Measurements from ENCODE around the gene TMOD1.
"Not testable (repeated sequence)": the region's sequence is repeated elsewhere in the genome, so short reads cannot be mapped to it uniquely, and the experiment has no call there.

TMOD1 gene

DNA sequence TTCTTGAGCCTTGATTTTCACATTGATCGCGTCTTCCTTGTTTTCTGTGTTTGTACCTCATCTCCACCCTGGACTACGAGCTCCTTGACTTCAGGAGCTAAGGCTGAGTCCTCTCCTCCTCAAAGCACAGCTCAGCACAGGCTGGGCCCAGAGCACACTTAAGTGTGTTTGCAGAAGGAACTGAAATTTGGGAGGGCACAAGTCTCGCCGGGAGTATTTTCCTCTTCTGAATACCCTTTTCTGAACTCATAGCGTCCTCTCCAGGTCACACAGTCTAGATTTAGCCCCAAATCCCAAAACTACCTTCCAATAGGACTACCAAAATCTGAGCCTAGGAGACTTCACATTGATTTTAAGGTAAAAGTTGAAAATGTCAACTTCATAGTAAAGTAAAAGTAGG lies 90.1 kb downstream of the TMOD1 start:
- in situ Hi-C loops (cut with MboI; ENCODE audit: low sequenced_read_pairs): no loop called here

DNA sequence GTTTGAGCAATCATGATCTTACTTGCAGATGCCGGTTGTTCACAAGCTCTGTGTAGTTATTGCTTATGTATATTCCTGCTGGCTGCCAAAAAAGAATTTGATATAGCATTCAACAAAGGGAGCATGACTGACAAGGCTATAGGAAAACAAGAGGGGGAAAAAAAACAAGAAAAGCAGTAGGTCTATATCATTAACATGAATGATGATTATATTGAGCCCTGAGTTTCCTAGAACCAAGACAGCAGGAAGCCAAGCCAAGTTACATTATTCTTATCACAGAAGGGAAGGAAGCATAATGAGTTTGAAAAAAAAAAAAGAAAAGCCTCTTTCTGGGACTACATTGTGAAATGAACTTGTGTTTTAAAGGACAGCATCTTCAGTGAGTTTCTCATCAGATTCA lies 90.7 kb downstream of the TMOD1 start:
- in situ Hi-C loops (cut with MboI; ENCODE audit: low sequenced_read_pairs): no loop called here

GRCh38 chr9:97593960-97594359 lies 92.5 kb downstream of the TMOD1 start:
- in situ Hi-C loops (cut with MboI; ENCODE audit: low sequenced_read_pairs): no loop called here

DNA sequence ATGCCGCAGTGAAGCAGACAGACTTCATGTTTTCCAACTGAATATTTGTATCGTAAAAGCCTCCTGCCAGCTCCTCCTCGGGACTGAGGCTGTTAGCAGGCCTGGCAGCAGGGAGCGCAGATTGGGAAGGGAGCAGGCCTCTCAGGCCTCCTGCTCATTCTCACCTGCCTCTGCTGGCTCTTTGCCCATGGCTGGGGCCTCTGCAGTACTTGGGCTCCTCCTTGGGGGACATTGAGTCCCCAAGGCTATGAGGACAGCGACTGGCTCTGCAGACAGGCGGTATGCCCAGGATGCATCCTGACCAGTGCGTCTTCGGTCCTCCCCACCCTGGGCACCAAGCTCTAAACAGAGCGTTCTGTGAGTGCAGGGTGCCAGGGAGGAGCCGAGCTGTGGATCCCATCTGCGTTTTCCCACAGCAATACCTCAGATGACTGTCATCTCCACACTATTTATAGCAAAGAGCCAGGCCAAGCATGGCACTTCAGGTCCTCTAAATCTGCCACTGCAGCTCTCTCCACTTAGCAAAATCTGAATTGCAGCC lies 93.0 kb downstream of the TMOD1 start:
- in situ Hi-C loops (cut with MboI; ENCODE audit: low sequenced_read_pairs): no loop called here

DNA sequence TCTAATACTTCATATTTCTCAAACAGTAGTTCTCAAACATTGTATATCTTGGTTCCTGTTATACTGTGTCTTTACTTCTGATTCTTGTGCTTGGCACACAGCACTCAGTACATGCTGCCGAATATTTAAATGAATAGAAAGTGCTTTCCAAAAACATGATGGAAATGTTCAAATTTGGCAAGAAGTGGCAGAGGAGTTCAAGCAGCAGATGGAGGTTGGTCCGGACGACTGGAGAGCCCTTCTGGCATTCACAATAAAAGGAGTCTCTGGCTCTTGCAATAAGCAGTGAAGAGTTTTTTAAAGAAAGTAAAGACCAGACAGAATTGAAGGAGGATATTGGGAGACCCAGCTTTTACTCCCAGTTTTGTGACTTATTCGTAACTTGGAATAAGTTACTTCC lies 95.4 kb downstream of the TMOD1 start:
- in situ Hi-C loops (cut with MboI; ENCODE audit: low sequenced_read_pairs): no loop called here

DNA sequence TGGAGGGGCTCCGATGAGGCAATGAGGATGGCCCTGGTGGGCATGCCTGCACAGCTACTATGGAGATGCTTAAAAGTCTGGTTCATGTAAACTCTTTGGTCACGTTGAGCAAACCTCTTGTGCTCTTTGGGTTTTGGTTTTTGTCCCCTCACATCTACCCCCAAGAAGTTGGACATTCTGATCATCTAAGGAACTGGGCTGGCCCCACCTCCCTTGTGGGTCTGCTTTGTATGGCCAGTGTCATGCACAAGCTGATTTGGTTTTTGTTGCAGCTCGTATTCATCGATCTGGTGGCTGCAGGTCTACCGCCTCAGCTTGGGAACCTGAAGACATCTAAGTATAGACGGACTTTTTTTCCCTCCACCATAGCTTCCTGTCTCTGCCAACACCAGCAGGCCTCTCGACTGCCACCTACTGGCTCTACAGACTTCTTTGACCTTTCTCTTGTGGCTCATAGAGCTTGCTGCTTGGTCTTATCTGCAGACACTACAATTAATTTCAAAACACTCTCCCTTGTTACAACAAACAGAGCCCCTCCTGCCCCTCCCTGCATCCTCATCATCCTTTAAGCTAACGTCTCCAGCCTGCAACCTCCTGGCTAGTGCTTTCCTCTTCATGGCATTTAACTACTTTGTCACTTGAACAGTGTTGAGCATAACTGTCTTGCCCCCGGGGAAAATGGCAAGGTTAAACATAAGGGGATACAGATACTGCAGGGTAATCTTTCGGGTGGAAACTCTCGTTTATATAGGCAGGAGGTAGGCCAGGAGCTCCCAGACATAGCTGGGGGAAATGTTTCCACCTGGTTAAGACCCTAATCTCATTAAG lies 97.2 kb downstream of the TMOD1 start:
- in situ Hi-C loops (cut with MboI; ENCODE audit: low sequenced_read_pairs): no loop called here

- in situ Hi-C loops (cut with MboI; ENCODE audit: low sequenced_read_pairs): no loop called here
Measured at GRCh38 chr9:97599314-97599846, 97.9 kb downstream of the TMOD1 start.

DNA sequence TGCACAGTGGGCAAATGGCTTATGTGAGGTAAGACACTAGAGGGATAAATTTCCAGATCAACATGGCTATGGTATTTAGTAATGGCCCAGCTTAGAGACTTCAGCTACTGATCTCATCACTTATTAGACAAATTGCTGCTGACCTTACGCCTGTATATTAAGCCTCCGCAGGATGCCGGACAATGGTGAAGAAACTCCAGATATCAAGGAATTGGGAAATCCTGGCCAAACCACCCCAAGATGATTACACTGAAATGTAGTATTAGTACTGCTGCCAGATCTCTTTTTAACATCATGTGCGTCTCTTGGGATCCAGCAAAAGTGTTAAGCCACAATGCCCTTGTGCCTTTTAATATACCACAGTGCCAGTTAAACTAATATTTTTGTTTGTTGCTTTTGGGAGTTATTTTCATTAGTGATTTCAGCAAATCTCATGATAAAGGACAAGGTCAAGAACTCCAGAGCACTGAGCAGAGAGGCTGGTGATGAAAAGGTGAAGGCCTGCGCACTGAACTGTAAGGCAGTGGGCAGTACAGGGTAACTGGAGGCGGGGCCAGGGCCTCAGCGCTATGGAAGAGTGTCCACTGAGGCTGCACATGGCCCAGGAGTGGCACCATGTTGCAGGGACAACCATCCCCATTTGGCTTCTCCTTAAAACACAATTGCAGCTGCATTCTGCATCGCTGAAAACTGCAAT lies 99.2 kb downstream of the TMOD1 start:
- in situ Hi-C loops (cut with MboI; ENCODE audit: low sequenced_read_pairs): no loop called here

DNA sequence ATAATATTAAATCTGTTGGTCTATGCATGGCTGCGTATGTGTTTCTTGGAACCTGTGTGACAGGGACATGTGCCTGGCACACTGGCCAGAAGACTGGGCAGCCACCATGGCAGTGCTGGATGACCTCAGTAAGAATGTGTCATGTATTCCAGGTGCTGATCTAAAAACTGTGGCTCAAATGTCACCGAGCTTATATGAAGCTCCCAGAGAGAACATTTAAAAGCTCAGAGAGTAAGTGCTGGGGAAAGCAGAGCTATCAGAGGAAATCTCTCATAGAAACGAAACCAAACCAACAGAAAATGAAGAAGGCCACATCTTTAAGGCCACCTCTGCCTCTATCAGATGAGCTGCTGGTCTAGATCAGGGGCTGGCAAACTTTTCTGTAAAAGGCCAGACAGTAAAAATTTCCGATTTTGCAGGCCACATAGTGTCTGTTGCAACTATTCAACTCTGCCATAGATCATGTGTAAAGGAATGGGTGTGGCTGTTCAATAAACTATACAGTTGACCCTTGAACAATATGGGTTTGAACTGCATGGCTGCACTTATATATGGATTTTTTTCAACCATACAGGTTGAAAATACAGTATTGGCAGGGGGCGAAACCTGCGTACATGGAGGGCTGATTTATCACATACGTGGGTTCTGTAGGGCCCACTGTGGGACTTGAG lies 99.9 kb downstream of the TMOD1 start:
- in situ Hi-C loops (cut with MboI; ENCODE audit: low sequenced_read_pairs): no loop called here

- in situ Hi-C loops (cut with MboI; ENCODE audit: low sequenced_read_pairs): no loop called here
Measured at GRCh38 chr9:97602430-97602829, 101.0 kb downstream of the TMOD1 start.

DNA sequence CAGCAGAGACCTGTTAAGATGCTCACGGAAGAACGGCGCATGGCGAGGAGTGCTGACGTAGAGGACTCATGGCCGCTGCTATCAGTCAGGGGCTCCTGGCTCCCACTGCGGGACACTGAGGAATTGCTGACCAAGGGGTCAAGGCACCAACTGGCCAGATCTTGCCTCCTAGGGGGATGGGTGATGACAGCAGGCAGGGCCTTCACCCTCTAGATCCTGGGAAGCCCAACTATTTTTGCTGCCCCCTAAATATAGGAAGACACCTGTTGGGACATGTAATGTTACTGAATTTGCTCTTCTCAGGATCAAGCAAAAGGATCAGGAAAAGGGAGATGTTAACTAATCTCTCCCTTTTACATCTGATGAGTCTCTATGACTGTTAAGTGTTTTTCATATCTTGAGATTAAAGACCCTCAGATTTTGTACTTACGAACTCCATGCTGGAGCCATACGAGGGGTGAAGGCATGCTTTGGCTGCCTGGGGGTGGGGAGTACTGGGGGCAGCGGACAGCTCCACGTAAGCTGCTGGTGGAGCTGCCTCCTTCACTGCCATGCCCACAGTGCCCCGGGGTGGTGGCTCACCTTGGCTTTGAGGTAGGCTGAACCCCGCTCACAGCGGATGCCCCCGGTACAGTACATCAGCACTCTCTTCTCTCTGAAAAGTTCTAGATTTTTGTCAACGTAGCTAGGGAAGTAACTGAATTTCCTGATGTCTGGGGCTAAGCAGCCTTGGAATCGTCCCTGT lies 103.6 kb downstream of the TMOD1 start:
- in situ Hi-C loops (cut with MboI; ENCODE audit: low sequenced_read_pairs): no loop called here

- in situ Hi-C loops (cut with MboI; ENCODE audit: low sequenced_read_pairs): no loop called here
Measured at GRCh38 chr9:97615439-97616072, 114.1 kb downstream of the TMOD1 start.

GRCh38 chr9:97617939-97618416 lies 116.5 kb downstream of the TMOD1 start:
- in situ Hi-C loops (cut with MboI; ENCODE audit: low sequenced_read_pairs): no loop called here

DNA sequence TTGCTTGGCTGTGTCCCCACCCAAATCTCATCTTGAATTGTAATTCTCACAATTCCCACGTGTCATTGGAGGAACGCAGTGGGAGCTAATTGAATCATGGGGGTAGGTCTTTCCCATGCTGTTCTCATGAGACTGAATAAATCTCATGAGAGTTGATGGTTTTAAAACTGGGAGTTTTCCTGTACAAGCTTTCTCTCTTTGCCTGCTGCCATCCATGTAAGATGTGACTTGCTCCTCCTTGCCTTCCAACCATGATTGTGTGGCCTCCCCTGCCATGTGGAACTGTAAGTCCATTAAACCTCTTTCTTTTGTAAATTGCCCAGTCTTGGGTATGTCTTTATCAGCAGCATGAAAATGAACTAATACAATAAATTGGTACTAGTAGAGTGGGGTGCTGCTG lies 118.6 kb downstream of the TMOD1 start:
- in situ Hi-C loops (cut with MboI; ENCODE audit: low sequenced_read_pairs): not testable (repeated sequence)

GRCh38 chr9:97622483-97622882 lies 121.0 kb downstream of the TMOD1 start:
- in situ Hi-C loops (cut with MboI; ENCODE audit: low sequenced_read_pairs): not testable (repeated sequence)

GRCh38 chr9:97623946-97624345 lies 122.5 kb downstream of the TMOD1 start:
- in situ Hi-C loops (cut with MboI; ENCODE audit: low sequenced_read_pairs): no loop called here

- in situ Hi-C loops (cut with MboI; ENCODE audit: low sequenced_read_pairs): no loop called here
Measured at GRCh38 chr9:97625620-97626019, 124.2 kb downstream of the TMOD1 start.

DNA sequence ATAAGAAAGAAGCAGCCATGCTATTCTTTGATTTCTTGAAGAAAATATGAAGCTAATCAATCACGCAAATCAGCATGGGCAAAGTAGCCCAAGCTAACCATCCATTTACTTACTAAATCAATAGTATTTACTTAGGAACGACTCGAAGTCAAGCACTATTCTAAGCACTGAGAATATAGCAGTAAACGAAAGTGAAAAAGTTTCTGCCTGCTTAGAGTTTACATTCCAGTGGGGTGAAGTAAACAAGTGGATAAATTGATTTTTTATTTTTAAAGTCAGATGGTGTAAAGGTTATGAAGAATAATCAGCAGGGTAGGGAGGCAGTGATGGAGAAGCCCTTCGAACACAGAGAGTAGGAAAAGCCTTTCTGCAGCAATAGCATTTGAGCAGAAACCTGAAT lies 126.2 kb downstream of the TMOD1 start:
- in situ Hi-C loops (cut with MboI; ENCODE audit: low sequenced_read_pairs): no loop called here

GRCh38 chr9:97628668-97629067 lies 127.2 kb downstream of the TMOD1 start:
- in situ Hi-C loops (cut with MboI; ENCODE audit: low sequenced_read_pairs): no loop called here

DNA sequence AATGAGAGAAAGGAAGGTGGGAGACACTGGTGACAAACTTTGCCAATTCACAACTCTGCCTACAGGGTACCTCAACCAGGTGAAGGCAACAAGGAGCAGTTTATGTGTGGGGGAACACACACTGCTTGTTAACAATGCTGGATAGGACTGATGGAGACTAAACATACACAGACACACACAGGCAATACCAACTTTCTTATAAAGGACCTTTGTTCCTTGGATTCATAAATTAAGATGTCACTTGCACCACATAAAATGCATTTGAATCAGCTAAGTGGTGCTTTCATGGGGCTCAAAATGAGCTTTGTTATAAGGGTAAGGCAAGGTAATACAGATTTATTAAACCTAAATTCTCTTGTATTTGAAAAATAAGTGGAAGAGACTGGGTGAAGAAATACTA lies 127.7 kb downstream of the TMOD1 start:
- in situ Hi-C loops (cut with MboI; ENCODE audit: low sequenced_read_pairs): no loop called here
